AG10803 (cell line): Measurements from ENCODE around the gene HMOX2.

ENCODE experiments used
- DNase-seq: peaks from one replicate; pipeline ENCODE4 v3.0.0; 2010; ENCODE audit warnings: low read depth
- H3K4me3 ChIP-seq: 2 replicates; pipeline ENCODE4 v1.5.1; 2011; ENCODE audit warnings: mild to moderate bottlenecking, low read length, control low read depth
- CTCF ChIP-seq: conservative IDR thresholded peaks from 2 replicates; pipeline ENCODE4 v1.5.1; 2011; ENCODE audit warnings: mild to moderate bottlenecking, low read length, control low read depth, inconsistent platforms

Gene HMOX2

GRCh38 chr16:4524571-4524970 is 48.4 kb downstream of the HMOX2 start:
- no peak overlapping the region for H3K4me3 ChIP-seq
- TF ChIP-seq CTCF: no peak
- no peak for DNase-seq

- H3K4me3 ChIP-seq: no peak overlapping the region
- TF ChIP-seq CTCF: no peak
- DNase-seq: no peak
Measured at GRCh38 chr16:4525069-4525468, 48.9 kb downstream of the HMOX2 start.

GRCh38 chr16:4525634-4526277 is 49.6 kb downstream of the HMOX2 start:
- TF ChIP-seq CTCF: no peak
- no peak overlapping the region for H3K4me3 ChIP-seq
- DNase-seq: no peak

- no peak overlapping the region for H3K4me3 ChIP-seq
- TF ChIP-seq CTCF: no peak
Measured at GRCh38 chr16:4529085-4530060, 53.2 kb downstream of the HMOX2 start.

GRCh38 chr16:4531811-4532210 is 55.6 kb downstream of the HMOX2 start:
- H3K4me3 ChIP-seq: no peak overlapping the region
- TF ChIP-seq CTCF: no peak
- DNase-seq: no peak

More at GRCh38 chr16:4529085-4530060, 53.2 kb downstream of the HMOX2 start:
- no peak for DNase-seq

GRCh38 chr16:4532238-4532637 is 56.0 kb downstream of the HMOX2 start:
- no peak overlapping the region for H3K4me3 ChIP-seq
- DNase-seq: no peak
- no peak for TF ChIP-seq CTCF
